Esophagus muscularis mucosa (tissue), 4 donors: Measurements from ENCODE around the gene ACVR1.

Experiments
- EP300 ChIP-seq: sonication (generic); formaldehyde crosslinking; IDR thresholded peaks from one replicate; pipeline ENCODE4 v1.6.1; 2017; ENCODE audit warnings: antibody characterized with exemption
- POLR2A ChIP-seq: fragments of 450-650 bp; IDR thresholded peaks from one replicate; pipeline ENCODE4 v1.6.1; 2017; ENCODE audit warnings: antibody characterized with exemption, moderate library complexity, mild to moderate bottlenecking, low read depth
- POLR2AphosphoS5 ChIP-seq, 2 donors: sonication (generic); formaldehyde crosslinking; IDR thresholded peaks; one replicate each; pipeline ENCODE4 v1.6.1; 2017; ENCODE audit warnings: antibody characterized with exemption in 2 of 2
- TF ChIP-seq, protein P1 (sequence below), 3 experiments: fragments of 200-600 bp in 2 of 3; fragments of 450-650 bp in 1 of 3; sonication (generic) in 2 of 3; IDR thresholded peaks; one replicate each; pipeline ENCODE4 v1.5.1; 2017 to 2019; ENCODE audit warnings: antibody characterized with exemption in 3 of 3, mild to moderate bottlenecking in 2 of 3, moderate library complexity in 1 of 3

DNA sequence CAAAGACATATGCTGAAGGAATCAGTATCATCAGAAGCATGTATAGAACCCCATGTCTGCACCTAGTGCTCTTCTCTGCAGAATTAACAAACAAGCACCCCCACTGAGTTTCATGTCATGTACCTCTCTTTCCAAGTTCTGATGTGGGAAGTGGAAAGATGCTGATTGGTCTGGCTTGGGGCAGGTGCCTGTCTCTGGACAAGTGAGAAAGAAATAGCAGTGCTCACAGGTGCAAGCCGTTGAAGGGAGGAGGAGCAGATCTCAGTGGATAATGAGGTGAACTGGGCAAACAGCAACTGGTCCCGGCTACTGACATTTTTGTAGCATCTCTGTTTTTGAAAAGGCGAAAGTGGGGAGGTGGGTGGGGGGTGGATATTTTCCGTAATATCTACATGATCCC, 17.5 kb upstream of the ACVR1 start:
- no peak for TF ChIP-seq POLR2A
- TF ChIP-seq, protein P1, sequence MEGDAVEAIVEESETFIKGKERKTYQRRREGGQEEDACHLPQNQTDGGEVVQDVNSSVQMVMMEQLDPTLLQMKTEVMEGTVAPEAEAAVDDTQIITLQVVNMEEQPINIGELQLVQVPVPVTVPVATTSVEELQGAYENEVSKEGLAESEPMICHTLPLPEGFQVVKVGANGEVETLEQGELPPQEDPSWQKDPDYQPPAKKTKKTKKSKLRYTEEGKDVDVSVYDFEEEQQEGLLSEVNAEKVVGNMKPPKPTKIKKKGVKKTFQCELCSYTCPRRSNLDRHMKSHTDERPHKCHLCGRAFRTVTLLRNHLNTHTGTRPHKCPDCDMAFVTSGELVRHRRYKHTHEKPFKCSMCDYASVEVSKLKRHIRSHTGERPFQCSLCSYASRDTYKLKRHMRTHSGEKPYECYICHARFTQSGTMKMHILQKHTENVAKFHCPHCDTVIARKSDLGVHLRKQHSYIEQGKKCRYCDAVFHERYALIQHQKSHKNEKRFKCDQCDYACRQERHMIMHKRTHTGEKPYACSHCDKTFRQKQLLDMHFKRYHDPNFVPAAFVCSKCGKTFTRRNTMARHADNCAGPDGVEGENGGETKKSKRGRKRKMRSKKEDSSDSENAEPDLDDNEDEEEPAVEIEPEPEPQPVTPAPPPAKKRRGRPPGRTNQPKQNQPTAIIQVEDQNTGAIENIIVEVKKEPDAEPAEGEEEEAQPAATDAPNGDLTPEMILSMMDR (IDR thresholded peaks at IDR 0.05) = no peak
- no peak for TF ChIP-seq EP300
- no peak for TF ChIP-seq POLR2AphosphoS5 (IDR thresholded peaks at IDR 0.05)
